ENCODE measurements around the gene SLC49A4.

DNA sequence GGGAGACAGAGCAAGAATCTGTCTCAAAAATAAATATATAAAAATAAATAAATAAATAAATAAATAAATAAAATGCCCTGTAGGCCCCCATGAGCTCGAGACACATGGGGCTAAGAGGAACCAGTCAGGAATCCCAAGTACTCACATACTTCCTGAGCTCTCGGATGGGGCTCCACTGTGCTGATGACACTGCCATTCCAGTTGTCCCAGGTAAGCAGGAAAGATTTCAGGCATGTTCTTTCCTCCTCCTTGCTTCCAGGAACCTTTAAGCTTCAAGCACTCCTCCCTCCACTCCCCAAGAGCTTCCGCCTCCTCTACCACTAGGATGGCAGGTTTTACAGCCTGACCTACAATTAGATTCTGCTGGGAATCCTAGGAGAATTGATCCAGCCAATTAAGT is 113.4 kb downstream of the SLC49A4 start:
- no peak for TF ChIP-seq SIN3A (IDR thresholded peaks at IDR 0.05; ENCODE audit: borderline replicate concordance, insufficient read depth, low read length)
- TF ChIP-seq REST (IDR thresholded peaks at IDR 0.05; ENCODE audit: insufficient read depth in 1 of 2, low read depth in 2 of 2, low read length in 2 of 2) = no peak
- no peak for TF ChIP-seq TAF1 (IDR thresholded peaks at IDR 0.05; ENCODE audit: borderline replicate concordance, insufficient read depth, low read length)
- no peak for TF ChIP-seq POLR2AphosphoS5 (IDR thresholded peaks at IDR 0.05; ENCODE audit: low read depth, low read length)
- TF ChIP-seq FOXP2 (optimal IDR thresholded peaks at IDR 0.05; ENCODE audit: borderline replicate concordance, extremely low read depth, extremely low read length, insufficient read depth) = no peak
